Neural crest cell (in vitro differentiated cells): ENCODE results near the gene CALML6. TPM values are rescaled to one million over a fixed set of nuclear protein-coding genes. Genes with fewer than 3 reads are reported as not detected.

ENCODE experiments used
- DNase-seq: peaks from one replicate; pipeline ENCODE4 v3.0.0; 2021; ENCODE audit warnings: low read depth, mixed read lengths, low spot score
- H3K27ac Mint-ChIP-seq: one replicate; pipeline ENCODE4 v1.8.0; 2021; ENCODE audit warnings: mild to moderate bottlenecking, mixed read lengths; ENCODE audit not compliant: unreplicated experiment
- H3K27me3 Mint-ChIP-seq: 2 replicates; pipeline ENCODE4 v1.8.0; 2021; ENCODE audit warnings: low read depth, mild to moderate bottlenecking, mixed read lengths
- H3K36me3 Mint-ChIP-seq: 2 replicates; pipeline ENCODE4 v1.8.0; 2021; ENCODE audit warnings: low read depth, mild to moderate bottlenecking, mixed read lengths
- H3K4me1 Mint-ChIP-seq: 2 replicates; pipeline ENCODE4 v1.8.0; 2021; ENCODE audit warnings: mixed read lengths
- H3K4me3 Mint-ChIP-seq: one replicate; pipeline ENCODE4 v1.8.0; 2021; ENCODE audit warnings: mild to moderate bottlenecking, mixed read lengths
- H3K9me3 Mint-ChIP-seq: 2 replicates; pipeline ENCODE4 v1.8.0; 2021; ENCODE audit warnings: mixed read lengths
- total RNA-seq: library from RNA; stranded (reverse); gene quantifications from 2 replicates; pipeline ENCODE4 v1.2.1, GENCODE V29; 2021
- TF ChIP-seq, protein P1 (sequence below): fragments of 200-600 bp; sonication (generic); conservative IDR thresholded peaks from 2 replicates; pipeline ENCODE4 v1.5.0; 2021; ENCODE audit warnings: antibody characterized with exemption, mild to moderate bottlenecking

The CALML6 gene
- total RNA-seq, 1 donor from 2014 or later: 0.63 TPM

DNA sequence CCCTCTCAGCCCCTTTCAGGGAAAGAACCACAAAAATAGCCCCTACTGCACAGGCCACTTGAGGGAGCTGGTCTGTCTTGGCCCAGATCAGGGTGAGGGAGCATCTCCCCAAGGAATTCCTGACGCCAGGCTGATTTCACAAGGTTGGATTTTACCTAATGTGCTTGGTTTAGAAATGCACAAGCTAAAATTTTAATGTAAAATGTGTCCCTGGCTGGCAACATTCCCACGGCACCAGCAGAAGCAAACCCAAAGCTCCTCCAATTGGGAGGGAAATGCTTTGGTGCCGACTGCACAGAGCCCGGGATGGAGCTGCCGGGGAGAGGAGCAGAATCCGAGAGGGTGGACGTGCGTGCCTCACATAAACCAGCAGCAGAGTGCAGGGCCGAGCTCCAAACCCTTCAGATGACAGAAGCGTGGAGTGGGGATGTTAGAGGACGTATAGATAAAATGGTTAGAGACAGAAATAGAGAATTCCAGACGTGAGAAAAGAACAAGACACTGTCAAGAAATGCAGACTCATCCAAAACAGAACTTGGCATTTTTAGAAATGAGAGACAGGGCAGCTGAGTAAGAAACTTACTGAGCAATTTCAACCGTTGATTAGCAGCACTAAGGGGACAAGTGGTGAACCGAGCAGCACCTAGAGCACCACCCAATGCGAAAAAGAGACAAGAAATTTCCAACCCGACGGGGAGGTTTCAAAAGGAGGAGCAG is 45.6 kb downstream of the CALML6 start:
- Mint-ChIP-seq H3K9me3 (no peaks in the 10 kb centered on the region), H3K27me3 (peaks cover 10% of the 10 kb centered on the region), H3K4me3 (no peak overlapping the region), H3K36me3 (no peaks in the 10 kb centered on the region), H3K27ac (no peak overlapping the region), H3K4me1 (peaks cover 7% of the 10 kb centered on the region)
- DNase-seq: no peak
- TF ChIP-seq, protein P1, sequence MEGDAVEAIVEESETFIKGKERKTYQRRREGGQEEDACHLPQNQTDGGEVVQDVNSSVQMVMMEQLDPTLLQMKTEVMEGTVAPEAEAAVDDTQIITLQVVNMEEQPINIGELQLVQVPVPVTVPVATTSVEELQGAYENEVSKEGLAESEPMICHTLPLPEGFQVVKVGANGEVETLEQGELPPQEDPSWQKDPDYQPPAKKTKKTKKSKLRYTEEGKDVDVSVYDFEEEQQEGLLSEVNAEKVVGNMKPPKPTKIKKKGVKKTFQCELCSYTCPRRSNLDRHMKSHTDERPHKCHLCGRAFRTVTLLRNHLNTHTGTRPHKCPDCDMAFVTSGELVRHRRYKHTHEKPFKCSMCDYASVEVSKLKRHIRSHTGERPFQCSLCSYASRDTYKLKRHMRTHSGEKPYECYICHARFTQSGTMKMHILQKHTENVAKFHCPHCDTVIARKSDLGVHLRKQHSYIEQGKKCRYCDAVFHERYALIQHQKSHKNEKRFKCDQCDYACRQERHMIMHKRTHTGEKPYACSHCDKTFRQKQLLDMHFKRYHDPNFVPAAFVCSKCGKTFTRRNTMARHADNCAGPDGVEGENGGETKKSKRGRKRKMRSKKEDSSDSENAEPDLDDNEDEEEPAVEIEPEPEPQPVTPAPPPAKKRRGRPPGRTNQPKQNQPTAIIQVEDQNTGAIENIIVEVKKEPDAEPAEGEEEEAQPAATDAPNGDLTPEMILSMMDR: no peak

DNA sequence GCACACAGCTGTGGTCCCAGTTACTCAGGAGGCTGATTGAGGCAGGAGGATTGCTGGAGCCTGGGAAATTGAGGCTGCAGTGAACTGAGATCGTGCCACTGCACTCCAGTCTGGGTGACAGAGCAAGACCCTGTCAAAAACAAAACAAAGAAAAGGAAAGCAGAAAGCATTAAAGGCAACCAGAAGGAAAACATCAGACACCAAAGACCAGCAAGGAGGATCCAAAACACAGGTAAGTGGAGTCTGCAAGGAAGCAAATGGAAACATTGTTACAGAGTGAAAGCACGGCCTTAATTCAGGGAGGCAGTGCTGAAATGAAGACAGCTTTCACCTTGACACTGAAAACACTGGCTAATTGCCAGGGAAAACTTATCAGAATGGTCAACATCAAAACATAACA is 47.7 kb downstream of the CALML6 start:
- no peak for DNase-seq
- TF ChIP-seq, protein P1: no peak
- Mint-ChIP-seq H3K4me3 (no peak overlapping the region), H3K27me3 (peaks cover 10% of the 10 kb centered on the region), H3K9me3 (no peaks in the 10 kb centered on the region), H3K27ac (no peak overlapping the region), H3K36me3 (no peaks in the 10 kb centered on the region), H3K4me1 (peaks cover 7% of the 10 kb centered on the region)

DNA sequence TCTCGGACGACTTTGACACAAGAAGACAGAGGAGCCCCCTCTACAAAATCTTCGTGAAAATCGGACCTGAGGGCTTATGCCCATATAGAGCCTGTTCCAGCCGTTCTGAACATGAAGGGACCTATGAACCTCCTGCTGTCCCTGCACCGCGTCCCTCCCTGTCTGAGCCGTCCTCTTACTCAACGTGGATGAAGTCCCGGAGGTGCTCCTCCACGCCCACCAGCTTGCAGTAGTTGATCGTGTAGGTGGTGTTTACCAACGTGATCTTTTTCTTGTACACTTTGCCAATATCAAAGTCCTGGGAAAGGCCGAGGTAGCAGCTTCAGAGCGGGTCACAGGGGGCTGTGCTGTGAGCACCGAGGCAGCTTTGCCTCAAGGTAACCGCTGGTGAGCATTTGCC is 48.5 kb downstream of the CALML6 start:
- H3K4me3 Mint-ChIP-seq: no peak overlapping the region
- no peak overlapping the region for H3K27ac Mint-ChIP-seq
- peaks cover 10% of the 10 kb centered on the region for H3K27me3 Mint-ChIP-seq
- H3K36me3 Mint-ChIP-seq: no peaks in the 10 kb centered on the region
- TF ChIP-seq, protein P1: no peak
- no peaks in the 10 kb centered on the region for H3K9me3 Mint-ChIP-seq
- peaks cover 7% of the 10 kb centered on the region for H3K4me1 Mint-ChIP-seq
- DNase-seq: no peak

DNA sequence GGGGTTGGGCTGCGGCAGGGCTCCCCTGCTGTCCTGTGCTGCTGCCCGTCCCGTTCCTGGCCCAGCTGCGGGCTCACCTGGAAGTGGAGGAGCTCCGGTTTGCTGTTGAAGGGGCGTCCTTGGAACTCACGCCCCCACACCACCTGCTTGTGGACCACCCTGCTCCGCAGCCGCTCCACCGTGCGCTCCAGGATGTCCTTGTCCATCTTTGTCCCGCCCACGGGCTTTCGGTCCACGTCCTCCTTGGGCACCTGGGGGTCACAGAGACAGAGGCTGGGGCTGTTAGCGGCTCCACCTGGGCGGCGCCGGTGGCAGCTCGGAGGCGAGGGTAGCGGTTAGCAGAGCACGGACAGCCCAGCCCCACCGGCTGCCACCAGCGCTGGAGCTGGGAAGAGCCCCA is 49.8 kb downstream of the CALML6 start:
- no peak overlapping the region for H3K4me3 Mint-ChIP-seq
- no peaks in the 10 kb centered on the region for H3K36me3 Mint-ChIP-seq
- TF ChIP-seq, protein P1: no peak
- no peak overlapping the region for H3K27ac Mint-ChIP-seq
- H3K4me1 Mint-ChIP-seq: peaks cover 7% of the 10 kb centered on the region
- H3K27me3 Mint-ChIP-seq: peaks cover 10% of the 10 kb centered on the region
- H3K9me3 Mint-ChIP-seq: no peaks in the 10 kb centered on the region
- DNase-seq: no peak

DNA sequence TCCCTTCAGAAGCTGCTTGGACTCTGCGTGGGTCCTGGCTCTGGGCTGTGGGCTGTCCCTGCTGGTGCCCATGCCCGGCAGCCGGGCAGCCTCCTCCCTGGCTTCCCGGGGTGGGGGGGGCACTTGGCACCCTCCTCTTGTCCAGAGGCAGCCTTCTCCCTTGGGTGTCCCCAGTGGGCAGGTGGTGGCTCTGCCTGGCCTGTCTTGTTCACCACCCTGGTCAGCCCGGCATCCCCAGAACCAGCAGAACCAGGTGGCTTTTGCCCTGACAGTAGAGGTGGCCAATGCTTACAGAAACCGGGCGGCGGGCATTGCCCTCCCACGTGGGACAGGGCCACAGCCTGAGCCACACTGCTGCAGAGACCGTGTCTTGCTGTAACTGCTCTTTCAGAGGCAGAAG is 50.5 kb downstream of the CALML6 start:
- TF ChIP-seq, protein P1: no peak
- no peak for DNase-seq
- H3K36me3 Mint-ChIP-seq: no peaks in the 10 kb centered on the region
- no peak overlapping the region for H3K27ac Mint-ChIP-seq
- H3K27me3 Mint-ChIP-seq: peaks cover 5% of the 10 kb centered on the region
- no peak overlapping the region for H3K4me3 Mint-ChIP-seq
- no peaks in the 10 kb centered on the region for H3K9me3 Mint-ChIP-seq
- peaks cover 7% of the 10 kb centered on the region for H3K4me1 Mint-ChIP-seq
